IMR-90 (cell line): ENCODE data around the gene ARR3. TPM values are rescaled to one million over a fixed set of nuclear protein-coding genes. Genes with fewer than 3 reads are reported as not detected.

Source experiments
- ATAC-seq: fragments of 200-7000 bp; cut with Tn5 transposase; 2 replicates; pipeline ENCODE4 v1.9.1; 2020; ENCODE audit warnings: low read depth, mild to moderate bottlenecking, moderate library complexity
- BruUV-seq: library from RNA; stranded (reverse); fragments of 400-500 nt; replicated peaks from 2 replicates; lab custom pipeline; 2021; lab: Mats Ljungman, UMichigan
- CTCF ChIA-PET: fragments of 300-600 bp; formaldehyde crosslinking; extraction: SDS; loops from one replicate; lab custom pipeline; 2021; ENCODE audit warnings: antibody characterized with exemption; lab: Yijun Ruan, JAX
- POLR2A ChIA-PET: fragments of 300-600 bp; sonication (Branson Sonifier 250); formaldehyde crosslinking; loops from one replicate; lab custom pipeline; 2022; ENCODE audit warnings: antibody characterized with exemption; ENCODE audit not compliant: unreplicated experiment; lab: Charles Lee
- DNase-seq: peaks from one replicate; pipeline ENCODE4 v3.0.0; 2013
- H2AFZ ChIP-seq: replicated peaks from 2 replicates; pipeline ENCODE3; 2013; ENCODE audit warnings: low read length, mild to moderate bottlenecking; ENCODE audit not compliant: poor library complexity
- H2AK5ac ChIP-seq: 2 replicates; pipeline ENCODE4 v1.6.1; 2013; ENCODE audit warnings: low read depth, low read length, inconsistent platforms
- H2AK9ac ChIP-seq: replicated peaks from 2 replicates; pipeline ENCODE3; 2013; ENCODE audit warnings: mild to moderate bottlenecking, low read depth, low read length, moderate library complexity; ENCODE audit not compliant: poor library complexity
- H2BK120ac ChIP-seq: 2 replicates; pipeline ENCODE4 v1.6.1; 2013; ENCODE audit warnings: low read depth, low read length, inconsistent platforms
- H2BK15ac ChIP-seq: 3 replicates; pipeline ENCODE4 v1.6.1; 2013; ENCODE audit warnings: low read depth, low read length, inconsistent platforms
- H2BK20ac ChIP-seq: 2 replicates; pipeline ENCODE4 v1.6.1; 2013; ENCODE audit warnings: low read depth, mild to moderate bottlenecking, inconsistent platforms, low read length, moderate library complexity
- H2BK5ac ChIP-seq: 2 replicates; pipeline ENCODE4 v1.6.1; 2013; ENCODE audit warnings: mild to moderate bottlenecking, low read depth, low read length, inconsistent platforms; ENCODE audit not compliant: poor library complexity, severe bottlenecking
- H3K14ac ChIP-seq: replicated peaks from 2 replicates; pipeline ENCODE4 v1.6.1; 2013; ENCODE audit warnings: low read depth, low read length, inconsistent platforms
- H3K18ac ChIP-seq: 2 replicates; pipeline ENCODE4 v1.6.1; 2013; ENCODE audit warnings: low read depth, low read length, control low read depth
- H3K23ac ChIP-seq: 2 replicates; pipeline ENCODE4 v1.6.1; 2013; ENCODE audit warnings: low read depth, low read length, inconsistent platforms
- H3K27ac ChIP-seq: 2 replicates; pipeline ENCODE4 v1.5.1; 2013; ENCODE audit warnings: mild to moderate bottlenecking, control low read depth, low read length; ENCODE audit not compliant: insufficient read depth
- H3K27me3 ChIP-seq: 2 replicates; pipeline ENCODE4 v1.6.1; 2013; ENCODE audit warnings: low read length; ENCODE audit not compliant: control insufficient read depth, insufficient read depth
- H3K36me3 ChIP-seq: 2 replicates; pipeline ENCODE4 v1.6.1; 2013; ENCODE audit warnings: low read length, mixed read lengths; ENCODE audit not compliant: control insufficient read depth, insufficient read depth
- H3K4ac ChIP-seq: 2 replicates; pipeline ENCODE4 v1.6.1; 2013; ENCODE audit warnings: low read depth, low read length, inconsistent platforms
- H3K4me1 ChIP-seq: 2 replicates; pipeline ENCODE4 v1.6.1; 2013; ENCODE audit warnings: low read length, mixed read lengths; ENCODE audit not compliant: control insufficient read depth, insufficient read depth
- H3K4me2 ChIP-seq: 2 replicates; pipeline ENCODE4 v1.6.1; 2013; ENCODE audit warnings: low read depth, mild to moderate bottlenecking, control low read depth, low read length, moderate library complexity
- H3K4me3 ChIP-seq: 2 replicates; pipeline ENCODE4 v1.5.1; 2013; ENCODE audit warnings: low read depth, mild to moderate bottlenecking, control low read depth, low read length, moderate library complexity; ENCODE audit not compliant: insufficient read depth
- H3K56ac ChIP-seq: 2 replicates; pipeline ENCODE4 v1.6.1; 2013; ENCODE audit warnings: low read length, inconsistent platforms; ENCODE audit not compliant: insufficient read depth; ENCODE audit errors: extremely low read depth
- H3K79me1 ChIP-seq, 2 experiments: 2 replicates each; pipeline ENCODE4 v1.6.1; 2013; ENCODE audit warnings: low read length in 2 of 2, inconsistent platforms in 1 of 2, low read depth in 1 of 2
- H3K9ac ChIP-seq: 2 replicates; pipeline ENCODE4 v1.6.1; 2013; ENCODE audit warnings: low read depth, low read length, control low read depth
- H3K9me1 ChIP-seq: 2 replicates; pipeline ENCODE4 v1.6.1; 2013; ENCODE audit warnings: low read length, inconsistent platforms; ENCODE audit not compliant: insufficient read depth
- H3K9me3 ChIP-seq: 2 replicates; pipeline ENCODE4 v1.6.1; 2013; ENCODE audit warnings: low read length; ENCODE audit not compliant: control insufficient read depth, insufficient read depth
- H4K20me1 ChIP-seq: 2 replicates; pipeline ENCODE4 v1.6.1; 2013; ENCODE audit warnings: low read length, inconsistent platforms; ENCODE audit not compliant: insufficient read depth
- H4K5ac ChIP-seq: 2 replicates; pipeline ENCODE4 v1.6.1; 2013; ENCODE audit warnings: mild to moderate bottlenecking, low read depth, low read length, control low read depth
- H4K8ac ChIP-seq, 2 experiments: 2 replicates each; pipeline ENCODE4 v1.6.1; 2013; ENCODE audit warnings: low read depth in 2 of 2, low read length in 2 of 2, control low read depth in 1 of 2, inconsistent platforms in 1 of 2
- H4K91ac ChIP-seq: 2 replicates; pipeline ENCODE4 v1.6.1; 2013; ENCODE audit warnings: low read depth, low read length, inconsistent platforms; ENCODE audit not compliant: insufficient read depth
- CEBPB ChIP-seq: IDR thresholded peaks from 2 replicates; pipeline ENCODE4 v1.6.1; 2012; ENCODE audit warnings: low read depth, low read length, improper control_type of control experiment
- CTCF ChIP-seq: conservative IDR thresholded peaks from 2 replicates; pipeline ENCODE4 v1.5.1; 2012; ENCODE audit warnings: mild to moderate bottlenecking, low read depth, low read length, improper control_type of control experiment
- MAZ ChIP-seq: IDR thresholded peaks from 2 replicates; pipeline ENCODE4 v1.6.1; 2012; ENCODE audit warnings: low read depth, mild to moderate bottlenecking, low read length, improper control_type of control experiment, moderate library complexity, borderline replicate concordance
- MXI1 ChIP-seq: IDR thresholded peaks from 2 replicates; pipeline ENCODE4 v1.6.1; 2012; ENCODE audit warnings: low read depth, mild to moderate bottlenecking, low read length, moderate library complexity, borderline replicate concordance
- NFE2L2 ChIP-seq: fragments of 150-350 bp; IDR thresholded peaks from 2 replicates; pipeline ENCODE4 v1.6.1; 2016; ENCODE audit warnings: low read depth, mild to moderate bottlenecking, low read length
- RAD21 ChIP-seq: IDR thresholded peaks from 2 replicates; pipeline ENCODE4 v1.6.1; 2012; ENCODE audit warnings: low read length, improper control_type of control experiment
- RCOR1 ChIP-seq: IDR thresholded peaks from 2 replicates; pipeline ENCODE4 v1.6.1; 2012; ENCODE audit warnings: mild to moderate bottlenecking, low read length, improper control_type of control experiment; ENCODE audit not compliant: insufficient replicate concordance
- RFX5 ChIP-seq: IDR thresholded peaks from 2 replicates; pipeline ENCODE4 v1.8.0; 2012; ENCODE audit warnings: low read depth, mild to moderate bottlenecking, low read length, moderate library complexity
- WGBS, 2 experiments: methylation state at CpG; one replicate each; pipeline versions ENCODE4 v1.1.5 to v1.1.7; 2013; ENCODE audit warnings: missing lambda C conversion rate in 2 of 2; ENCODE audit not compliant: insufficient read length in 1 of 2; ENCODE audit errors: extremely low coverage in 2 of 2; 5-methylcytosine and 5-hydroxymethylcytosine counted together
- dilution Hi-C: fragments of 300-500 bp; cut with HindIII; formaldehyde crosslinking; loops from one replicate; pipeline ENCODE4 v1.14.3; 2018; ENCODE audit warnings: low sequenced_read_pairs; ENCODE audit not compliant: unreplicated experiment
- in situ Hi-C: fragments of 300-500 bp; cut with MboI; formaldehyde crosslinking; loops from 3 replicates; pipeline ENCODE4 v1.14.3; 2019; ENCODE audit warnings: low sequenced_read_pairs, inconsistent platforms, mixed read lengths
- intact Hi-C: fragments of 100-400 bp; cut with micrococcal nuclease; formaldehyde crosslinking; loops from 2 replicates; pipeline ENCODE4 v1.10.0; 2022
- polyA plus RNA-seq, 3 experiments: library from polyadenylated mRNA; depleted of rRNA; stranded (reverse); fragments of >200 nt; gene quantifications; 2 replicates each; pipeline ENCODE4 v1.2.3, GENCODE V29; 2012; ENCODE audit warnings: low replicate concordance in 1 of 3
- total RNA-seq: library from RNA; depleted of rRNA; stranded (reverse); fragments of >200 nt; gene quantifications from 2 replicates; pipeline ENCODE4 v1.2.3, GENCODE V29; 2012
- TF ChIP-seq, protein P1 (sequence below): fragments of 150-350 bp; IDR thresholded peaks from 2 replicates; pipeline ENCODE4 v1.6.1; 2016; ENCODE audit warnings: low read depth, mild to moderate bottlenecking, low read length, moderate library complexity, borderline replicate concordance

The ARR3 gene
- total and polyA plus RNA-seq, 2 of the 4 experiments (the other 2 are of a cell fraction) = not detected

- WGBS, 2 experiments = no CpG with 5 or more reads among the region's 3 CpGs
- Histone ChIP-seq H3K4me1 (no peaks in the 10 kb centered on the region; the same call in 1 of the 2 replicates), H3K36me3 (no peaks in the 10 kb centered on the region), H3K9me3 (no peaks in the 10 kb centered on the region), H2AFZ (no peak overlapping the region), H2AK5ac (no peak overlapping the region), H3K9me1 (no peaks in the 10 kb centered on the region), H2BK120ac (no peak overlapping the region), H4K20me1 (no peaks in the 10 kb centered on the region), H3K9ac (no peak overlapping the region), H2BK5ac (no peak overlapping the region), H3K27ac (no peak overlapping the region), H3K14ac (no peak overlapping the region), H3K4me2 (no peak overlapping the region), H3K18ac (no peak overlapping the region), H2BK15ac (no peak overlapping the region), H2BK20ac (no peak overlapping the region), H3K27me3 (peaks cover 6% of the 10 kb centered on the region), H2AK9ac (no peak overlapping the region), H3K79me1 (no peaks in the 10 kb centered on the region), H3K23ac (no peak overlapping the region), H4K91ac (no peak overlapping the region), H3K4ac (no peak overlapping the region), H4K5ac (no peak overlapping the region), H3K56ac (no peak overlapping the region), H4K8ac (no peak overlapping the region), H3K4me3 (no peak overlapping the region)
- dilution Hi-C loops (no loop called here), intact Hi-C loops (no loop called here), in situ Hi-C loops (no loop called here)
- TF ChIP-seq RAD21 (no peak), RFX5 (no peak), MAZ (no peak), CEBPB (no peak), MXI1 (no peak), CTCF (no peak), NFE2L2 (no peak), RCOR1 (no peak)
- TF ChIP-seq, protein P1, sequence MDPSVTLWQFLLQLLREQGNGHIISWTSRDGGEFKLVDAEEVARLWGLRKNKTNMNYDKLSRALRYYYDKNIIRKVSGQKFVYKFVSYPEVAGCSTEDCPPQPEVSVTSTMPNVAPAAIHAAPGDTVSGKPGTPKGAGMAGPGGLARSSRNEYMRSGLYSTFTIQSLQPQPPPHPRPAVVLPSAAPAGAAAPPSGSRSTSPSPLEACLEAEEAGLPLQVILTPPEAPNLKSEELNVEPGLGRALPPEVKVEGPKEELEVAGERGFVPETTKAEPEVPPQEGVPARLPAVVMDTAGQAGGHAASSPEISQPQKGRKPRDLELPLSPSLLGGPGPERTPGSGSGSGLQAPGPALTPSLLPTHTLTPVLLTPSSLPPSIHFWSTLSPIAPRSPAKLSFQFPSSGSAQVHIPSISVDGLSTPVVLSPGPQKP = no peak
- DNase-seq (no peak), ATAC-seq (no peak; the same call in 1 of the 2 replicates)
- ChIA-PET POLR2A (no interaction called here), CTCF (no interaction called here)
- BruUV-seq = no TSS peak
Measured at GRCh38 chrX:70254909-70255308, 13.2 kb upstream of the ARR3 start.
